Keratinocyte (primary cell): Measurements from ENCODE around the gene FAM234A. TPM values are rescaled to one million over a fixed set of nuclear protein-coding genes. Genes with fewer than 3 reads are reported as not detected.

Source experiments
- DNase-seq: peaks from one replicate; pipeline ENCODE4 v3.0.0-alpha.2; 2011; ENCODE audit warnings: low read depth, missing footprints, low spot score
- FAIRE-seq: peaks from 2 replicates; lab custom pipeline; 2011; peaks lifted over from hg19 to GRCh38; lab: Jason Lieb, UNC
- H2AFZ ChIP-seq: 2 replicates; pipeline ENCODE4 v1.6.0; 2012; ENCODE audit warnings: low read length, control low read depth, inconsistent platforms; ENCODE audit not compliant: control insufficient read depth
- H3K27ac ChIP-seq: 2 replicates; pipeline ENCODE4 v1.5.1; 2011; ENCODE audit warnings: low read length; ENCODE audit not compliant: control insufficient read depth, insufficient read depth
- H3K27me3 ChIP-seq: 3 replicates; pipeline ENCODE4 v1.6.0; 2011; ENCODE audit warnings: low read length; ENCODE audit not compliant: control insufficient read depth, insufficient read depth; ENCODE audit errors: extremely low read depth
- H3K36me3 ChIP-seq, 2 experiments: 2 replicates in 1 of 2; 3 replicates in 1 of 2; pipeline ENCODE4 v1.5.1; 2011; ENCODE audit warnings: low read length in 2 of 2, mild to moderate bottlenecking in 1 of 2; ENCODE audit not compliant: control insufficient read depth in 2 of 2, insufficient read depth in 2 of 2; ENCODE audit errors: extremely low read depth in 1 of 2
- H3K4me1 ChIP-seq: 3 replicates; pipeline ENCODE4 v1.5.1; 2011; ENCODE audit warnings: low read length; ENCODE audit not compliant: control insufficient read depth, insufficient read depth; ENCODE audit errors: extremely low read depth
- H3K4me2 ChIP-seq: 3 replicates; pipeline ENCODE4 v1.6.0; 2011; ENCODE audit warnings: low read depth, low read length; ENCODE audit not compliant: control insufficient read depth, insufficient read depth; ENCODE audit errors: extremely low read depth
- H3K4me3 ChIP-seq, 3 experiments: fragments of 200-600 bp in 1 of 3; sonication (generic) in 1 of 3; 2 replicates in 2 of 3; 3 replicates in 1 of 3; pipeline ENCODE4 v1.5.1; 2011 to 2016; ENCODE audit warnings: low read length in 3 of 3, mild to moderate bottlenecking in 3 of 3, control low read depth in 2 of 3, inconsistent platforms in 1 of 3, low read depth in 1 of 3, mixed read lengths in 1 of 3, mixed run types in 1 of 3, moderate library complexity in 1 of 3; ENCODE audit not compliant: control insufficient read depth in 2 of 3, insufficient read depth in 2 of 3; ENCODE audit errors: extremely low read depth in 1 of 3
- H3K79me2 ChIP-seq: 2 replicates; pipeline ENCODE4 v1.6.0; 2012; ENCODE audit warnings: low read length; ENCODE audit not compliant: control insufficient read depth, insufficient read depth
- H3K9ac ChIP-seq: 3 replicates; pipeline ENCODE4 v1.6.0; 2011; ENCODE audit warnings: low read length; ENCODE audit not compliant: control insufficient read depth, insufficient read depth; ENCODE audit errors: extremely low read depth
- H3K9me1 ChIP-seq: 3 replicates; pipeline ENCODE4 v1.6.0; 2011; ENCODE audit warnings: low read length; ENCODE audit not compliant: control insufficient read depth, insufficient read depth; ENCODE audit errors: extremely low read depth
- H3K9me3 ChIP-seq: 2 replicates; pipeline ENCODE4 v1.5.1; 2012; ENCODE audit warnings: low read depth, low read length; ENCODE audit not compliant: control insufficient read depth
- H4K20me1 ChIP-seq: 3 replicates; pipeline ENCODE4 v1.6.0; 2011; ENCODE audit warnings: low read length; ENCODE audit not compliant: control insufficient read depth, insufficient read depth; ENCODE audit errors: extremely low read depth
- EZH2 ChIP-seq: IDR thresholded peaks from one replicate; pipeline ENCODE4 v1.6.1; 2012; ENCODE audit warnings: inconsistent platforms, mild to moderate bottlenecking, low read length, moderate library complexity
- dilution Hi-C: fragments of 300-500 bp; cut with MboI; formaldehyde crosslinking; loops from one replicate; pipeline ENCODE4 v1.7.0; 2020; ENCODE audit warnings: low sequenced_read_pairs; ENCODE audit not compliant: extremely low pct_ligation_motif_present
- polyA plus RNA-seq, 5 experiments: library from polyadenylated mRNA; depleted of rRNA in 3 of 5; stranded (reverse) in 3 of 5; stranded (forward) in 1 of 5; unstranded in 1 of 5; fragments of >200 nt; gene quantifications; 1 replicate in 1 of 5; 2 replicates in 3 of 5; 3 replicates in 1 of 5; pipeline versions ENCODE4 v1.2.1 to v1.2.3, GENCODE V29; 2011 to 2012; ENCODE audit warnings: missing spikeins in 2 of 5, low read depth in 1 of 5, low replicate concordance in 1 of 5
- TF ChIP-seq, protein P1 (sequence below), 3 experiments: IDR thresholded peaks in 1 of 3; conservative IDR thresholded peaks in 1 of 3; optimal IDR thresholded peaks in 1 of 3; 2 replicates in 2 of 3; 3 replicates in 1 of 3; pipeline versions ENCODE3 to v1.5.1; 2011; ENCODE audit warnings: low read length in 3 of 3, mild to moderate bottlenecking in 3 of 3, moderate library complexity in 2 of 3, control low read depth in 1 of 3, inconsistent platforms in 1 of 3; ENCODE audit not compliant: insufficient read depth in 2 of 3; ENCODE audit errors: extremely low read depth in 1 of 3

Gene FAM234A
- polyA plus RNA-seq, 1 donor (not counting 4 experiments of a cell fraction or from before 2014, with no cell fraction given), result 18.3 TPM

DNA sequence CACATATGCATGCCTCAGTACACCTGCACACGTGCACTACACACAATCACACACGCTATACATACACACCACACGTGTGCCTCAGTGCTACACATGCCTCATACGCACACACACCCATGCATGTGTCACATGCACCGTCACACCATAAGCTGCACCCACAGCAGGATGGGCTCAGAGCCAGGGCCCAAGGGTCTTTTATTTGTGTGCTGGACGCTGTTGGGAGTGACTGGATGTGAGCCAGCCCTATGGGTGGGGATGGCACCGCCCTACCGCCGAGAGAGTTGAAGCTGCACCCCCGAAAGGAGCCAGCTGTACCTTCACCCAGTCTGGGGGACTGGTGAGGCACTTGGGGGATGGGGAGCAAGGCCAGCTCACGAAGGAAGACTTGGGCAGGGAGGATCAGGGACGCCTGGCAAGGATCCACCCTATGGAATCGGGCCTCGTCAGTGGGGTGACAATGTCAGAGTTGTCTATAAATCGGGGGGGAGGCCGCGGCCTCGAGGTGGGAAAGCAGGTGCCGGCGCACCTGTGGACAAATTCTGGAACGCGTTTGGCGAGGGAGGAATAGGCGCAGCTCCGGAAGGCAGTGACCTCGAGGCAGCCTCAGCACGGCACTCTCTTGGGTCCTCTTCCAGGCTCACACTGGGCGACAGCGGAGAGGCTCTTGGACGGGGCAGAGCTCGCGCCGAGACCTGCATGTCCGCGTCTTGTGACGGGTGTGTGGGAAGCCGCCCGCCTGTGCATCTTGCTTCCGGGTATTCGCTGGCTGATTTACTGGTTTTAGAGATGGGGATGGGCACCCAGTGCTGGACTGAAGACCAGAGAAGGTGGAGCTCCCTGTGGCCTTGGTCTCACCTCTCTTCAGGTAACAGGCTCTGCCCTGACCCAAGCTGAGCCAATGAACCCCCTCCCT, 33.8 kb downstream of the FAM234A start:
- dilution Hi-C loops, result no loop called here
- Histone ChIP-seq H3K27ac (no peak overlapping the region), H3K4me1 (peaks cover 15% of the 10 kb centered on the region), H2AFZ (peak overlapping the region; percentile 37), H3K9me1 (no peaks in the 10 kb centered on the region), H3K27me3 (peaks cover 15% of the 10 kb centered on the region), H3K9ac (no peak overlapping the region), H3K4me3 (peak overlapping the region in 1 of 3 experiments; percentile 26), H3K9me3 (no peaks in the 10 kb centered on the region), H3K4me2 (no peak overlapping the region), H4K20me1 (no peaks in the 10 kb centered on the region), H3K79me2 (no peaks in the 10 kb centered on the region), H3K36me3 (no peaks in the 10 kb centered on the region)
- TF ChIP-seq, protein P1, sequence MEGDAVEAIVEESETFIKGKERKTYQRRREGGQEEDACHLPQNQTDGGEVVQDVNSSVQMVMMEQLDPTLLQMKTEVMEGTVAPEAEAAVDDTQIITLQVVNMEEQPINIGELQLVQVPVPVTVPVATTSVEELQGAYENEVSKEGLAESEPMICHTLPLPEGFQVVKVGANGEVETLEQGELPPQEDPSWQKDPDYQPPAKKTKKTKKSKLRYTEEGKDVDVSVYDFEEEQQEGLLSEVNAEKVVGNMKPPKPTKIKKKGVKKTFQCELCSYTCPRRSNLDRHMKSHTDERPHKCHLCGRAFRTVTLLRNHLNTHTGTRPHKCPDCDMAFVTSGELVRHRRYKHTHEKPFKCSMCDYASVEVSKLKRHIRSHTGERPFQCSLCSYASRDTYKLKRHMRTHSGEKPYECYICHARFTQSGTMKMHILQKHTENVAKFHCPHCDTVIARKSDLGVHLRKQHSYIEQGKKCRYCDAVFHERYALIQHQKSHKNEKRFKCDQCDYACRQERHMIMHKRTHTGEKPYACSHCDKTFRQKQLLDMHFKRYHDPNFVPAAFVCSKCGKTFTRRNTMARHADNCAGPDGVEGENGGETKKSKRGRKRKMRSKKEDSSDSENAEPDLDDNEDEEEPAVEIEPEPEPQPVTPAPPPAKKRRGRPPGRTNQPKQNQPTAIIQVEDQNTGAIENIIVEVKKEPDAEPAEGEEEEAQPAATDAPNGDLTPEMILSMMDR (optimal IDR thresholded peaks at IDR 0.05 in 1 of 3, IDR thresholded peaks at IDR 0.05 in 1 of 3, conservative IDR thresholded peaks at IDR 0.05 in 1 of 3; ENCODE audit: extremely low read depth in 1 of 3, insufficient read depth in 2 of 3, low read length in 3 of 3), result no peak
- no peak for TF ChIP-seq EZH2
- DNase-seq (no peak), FAIRE-seq (no peak)

- no peak overlapping the region for H2AFZ ChIP-seq
Measured at GRCh38 chr16:269061-269796, 34.6 kb downstream of the FAM234A start.

More at GRCh38 chr16:269061-269796, 34.6 kb downstream of the FAM234A start:
- Histone ChIP-seq H3K27me3 (peaks cover 18% of the 10 kb centered on the region), H3K9me1 (no peaks in the 10 kb centered on the region), H4K20me1 (no peaks in the 10 kb centered on the region), H3K9me3 (no peaks in the 10 kb centered on the region), H3K4me1 (peaks cover 15% of the 10 kb centered on the region), H3K79me2 (no peaks in the 10 kb centered on the region), H3K9ac (no peak overlapping the region), H3K27ac (no peak overlapping the region), H3K4me2 (no peak overlapping the region), H3K4me3 (no peak overlapping the region), H3K36me3 (no peaks in the 10 kb centered on the region)
- dilution Hi-C loops, result no loop called here
- FAIRE-seq, result no peak
- no peak for TF ChIP-seq EZH2
- TF ChIP-seq, protein P1 (optimal IDR thresholded peaks at IDR 0.05 in 1 of 3, IDR thresholded peaks at IDR 0.05 in 1 of 3, conservative IDR thresholded peaks at IDR 0.05 in 1 of 3; ENCODE audit: extremely low read depth in 1 of 3, insufficient read depth in 2 of 3, low read length in 3 of 3), result no peak
- no peak for DNase-seq
